ENCODE results near the gene MAOB.

Gene MAOB

GRCh38 chrX:43846558-43846957 is 35.7 kb downstream of the MAOB start:
- no peak for TF ChIP-seq CTCF (IDR thresholded peaks at IDR 0.05; ENCODE audit: low read depth, low read length, missing control alignments)
- no peak for DNase-seq (ENCODE audit: extremely low read depth, low read depth)
- H3K4me3 ChIP-seq (replicated peaks; ENCODE audit: low read depth, low read length), result no peak overlapping the region

- no peak for TF ChIP-seq CTCF (IDR thresholded peaks at IDR 0.05; ENCODE audit: low read depth, low read length, missing control alignments)
- DNase-seq (ENCODE audit: extremely low read depth, low read depth), result no peak
Measured at GRCh38 chrX:43845776-43846175, 36.5 kb downstream of the MAOB start.

GRCh38 chrX:43840265-43840664 is 42.0 kb downstream of the MAOB start:
- H3K4me3 ChIP-seq (replicated peaks; ENCODE audit: low read depth, low read length), result no peak overlapping the region

More at GRCh38 chrX:43845776-43846175, 36.5 kb downstream of the MAOB start:
- H3K4me3 ChIP-seq (replicated peaks; ENCODE audit: low read depth, low read length), result no peak overlapping the region

DNA sequence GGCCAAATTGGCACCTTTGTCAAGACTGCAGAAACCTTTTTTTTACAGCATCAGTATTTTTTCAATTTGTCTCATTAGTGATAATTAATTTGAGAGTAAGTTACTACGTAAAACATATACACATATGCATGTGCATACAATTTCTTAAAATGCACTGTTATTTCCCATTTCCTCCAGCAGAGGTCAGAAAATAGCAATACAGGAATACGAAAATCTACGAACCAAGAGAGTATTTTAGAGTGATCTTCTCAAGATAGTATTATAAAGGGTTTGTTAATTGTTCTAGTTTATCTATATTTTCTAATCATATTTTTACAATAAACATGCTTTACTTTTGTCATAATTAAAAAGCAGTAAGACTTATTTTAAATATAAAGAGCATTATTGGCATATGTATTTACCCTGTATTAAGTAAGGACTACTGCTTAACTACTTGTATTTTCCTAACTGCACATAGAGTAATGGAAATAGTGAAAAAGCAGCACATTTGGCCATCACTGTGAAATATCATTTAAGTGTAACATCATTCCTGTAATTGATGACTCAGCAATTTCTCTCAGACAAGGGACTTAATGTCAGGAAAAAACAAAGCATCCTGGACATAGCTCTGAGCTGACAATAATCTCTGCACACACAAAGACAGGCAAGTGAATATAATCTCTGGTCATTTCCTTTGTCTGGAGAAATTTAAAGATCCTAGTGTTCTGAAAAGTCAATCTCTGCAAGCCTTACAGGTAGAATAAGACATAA is 45.6 kb downstream of the MAOB start:
- no peak overlapping the region for H3K4me3 ChIP-seq (replicated peaks; ENCODE audit: low read depth, low read length)
- no peak for DNase-seq (ENCODE audit: extremely low read depth, low read depth)
- peak; percentile 5 for TF ChIP-seq CTCF (IDR thresholded peaks at IDR 0.05; ENCODE audit: low read depth, low read length, missing control alignments)

More at GRCh38 chrX:43840265-43840664, 42.0 kb downstream of the MAOB start:
- no peak for DNase-seq (ENCODE audit: extremely low read depth, low read depth)
- no peak for TF ChIP-seq CTCF (IDR thresholded peaks at IDR 0.05; ENCODE audit: low read depth, low read length, missing control alignments)

DNA sequence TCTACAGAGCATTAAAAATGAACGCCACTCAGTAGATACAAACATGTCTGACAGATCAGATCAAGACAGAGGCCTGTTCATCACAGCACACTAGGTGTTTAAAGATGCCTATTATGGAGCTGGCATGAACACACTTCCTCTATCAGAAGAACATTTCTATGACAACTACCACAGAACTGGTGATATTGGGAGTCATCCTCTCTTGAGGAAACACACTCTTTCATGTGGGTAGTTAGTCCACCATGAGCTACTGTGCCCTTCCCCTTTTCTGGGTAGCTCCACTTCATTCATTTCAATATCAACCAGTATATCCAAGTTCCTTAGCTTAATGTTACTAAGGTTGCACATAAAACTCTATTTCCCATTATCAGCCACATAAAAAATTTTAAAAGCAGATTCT is 46.7 kb downstream of the MAOB start:
- TF ChIP-seq CTCF (IDR thresholded peaks at IDR 0.05; ENCODE audit: low read depth, low read length, missing control alignments), result no peak
- H3K4me3 ChIP-seq (replicated peaks; ENCODE audit: low read depth, low read length), result no peak overlapping the region
- no peak for DNase-seq (ENCODE audit: extremely low read depth, low read depth)

- DNase-seq (ENCODE audit: extremely low read depth, low read depth), result no peak
- TF ChIP-seq CTCF (IDR thresholded peaks at IDR 0.05; ENCODE audit: low read depth, low read length, missing control alignments), result no peak
Measured at GRCh38 chrX:43827791-43828190, 54.5 kb downstream of the MAOB start.

DNA sequence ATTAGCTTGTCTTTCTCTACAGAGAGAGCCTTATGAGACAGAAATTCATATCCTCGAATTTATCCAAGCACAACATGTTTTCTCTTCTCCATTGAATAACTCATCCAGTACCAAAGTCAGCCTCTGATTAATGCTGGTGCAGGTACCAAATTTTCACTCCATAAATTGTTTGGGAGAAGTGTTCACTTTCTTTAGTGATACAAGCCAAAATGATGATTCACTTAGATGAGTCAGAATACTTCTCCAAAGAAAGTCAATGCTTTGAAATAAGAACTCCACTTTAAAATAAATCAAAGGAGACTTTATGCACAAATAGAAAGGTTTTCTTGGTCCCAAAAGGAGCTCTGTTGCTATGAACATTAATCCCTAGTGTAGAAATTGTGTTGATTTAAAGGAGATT is 60.2 kb downstream of the MAOB start:
- H3K4me3 ChIP-seq (replicated peaks; ENCODE audit: low read depth, low read length), result no peak overlapping the region
- TF ChIP-seq CTCF (IDR thresholded peaks at IDR 0.05; ENCODE audit: low read depth, low read length, missing control alignments), result no peak
- no peak for DNase-seq (ENCODE audit: extremely low read depth, low read depth)

More at GRCh38 chrX:43827791-43828190, 54.5 kb downstream of the MAOB start:
- no peak overlapping the region for H3K4me3 ChIP-seq (replicated peaks; ENCODE audit: low read depth, low read length)

Measured in HFF-Myc (cell line).